NCI-H69 (cell line): ENCODE data around the gene SC5D.
A peak's percentile ranks its signal among the peaks of the same experiment; 100 is the strongest.

Experiments used
- DNase-seq: peaks from one replicate; lab custom pipeline; 2025; lab: John Stamatoyannopoulos, UW

The SC5D gene

DNA sequence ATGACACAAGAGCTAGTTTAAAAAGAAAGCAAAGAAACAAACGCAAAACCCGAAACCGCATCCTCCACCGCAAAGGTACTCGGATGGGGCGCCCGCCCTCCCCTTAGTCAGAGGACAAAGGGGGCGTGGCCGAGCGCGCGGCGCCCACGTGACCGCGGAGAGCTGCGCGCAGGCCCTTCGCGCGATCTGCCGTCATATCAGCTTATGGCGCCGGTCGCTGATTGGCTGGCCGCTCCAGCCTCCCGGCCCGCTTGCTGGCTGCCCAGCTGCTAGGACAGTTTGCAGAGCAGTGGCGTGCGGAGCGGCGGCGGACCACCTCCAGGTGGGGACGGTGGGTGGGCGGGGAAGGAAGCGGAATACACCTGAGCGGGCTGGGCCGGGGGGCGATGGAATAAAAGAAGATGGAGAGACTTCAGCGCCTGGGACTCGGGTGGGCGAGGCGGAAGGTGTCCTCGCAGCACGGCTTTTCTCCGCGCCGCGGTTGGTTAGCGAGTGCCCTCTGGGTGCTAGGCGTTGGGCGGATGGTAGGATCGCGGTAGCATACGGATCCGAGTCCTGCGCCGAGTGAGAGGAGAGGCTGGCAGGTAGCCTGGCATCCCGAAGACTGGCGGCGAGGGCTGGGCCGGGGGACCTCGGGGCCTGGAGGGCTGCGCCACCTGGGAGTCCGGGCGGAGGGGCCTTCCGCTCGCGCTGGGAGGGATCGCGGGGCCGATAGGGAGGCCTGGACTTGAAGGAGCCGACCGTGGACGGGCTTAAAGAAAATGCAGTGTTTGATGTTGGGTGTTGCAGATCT lies at the start of gene SC5D:
Gene SC5D (plus strand): TSS at position 277 of the 793 bp plus-strand sequence. CDS start 10,605 bp downstream, outside the sequence.
- peak; percentile 98 for DNase-seq

- no peak for DNase-seq
Measured at GRCh38 chr11:121244884-121245283, 47.7 kb upstream of the SC5D start.

GRCh38 chr11:121246021-121246768 lies 46.4 kb upstream of the SC5D start:
- DNase-seq: peak; percentile 61

DNA sequence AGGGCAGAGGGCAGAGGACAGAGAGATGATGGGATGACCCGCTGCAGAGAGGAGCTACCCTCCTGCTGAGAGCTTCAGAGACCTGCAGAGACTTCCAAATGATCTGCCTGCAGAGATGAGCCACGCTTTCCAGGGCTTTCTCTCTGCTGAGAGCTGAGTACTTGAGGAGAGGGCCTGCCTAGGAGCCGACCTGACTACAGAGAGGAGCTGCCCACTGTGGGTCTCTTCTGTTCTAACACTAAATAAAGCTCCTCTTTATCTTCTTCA lies 45.9 kb upstream of the SC5D start:
- DNase-seq: no peak

DNA sequence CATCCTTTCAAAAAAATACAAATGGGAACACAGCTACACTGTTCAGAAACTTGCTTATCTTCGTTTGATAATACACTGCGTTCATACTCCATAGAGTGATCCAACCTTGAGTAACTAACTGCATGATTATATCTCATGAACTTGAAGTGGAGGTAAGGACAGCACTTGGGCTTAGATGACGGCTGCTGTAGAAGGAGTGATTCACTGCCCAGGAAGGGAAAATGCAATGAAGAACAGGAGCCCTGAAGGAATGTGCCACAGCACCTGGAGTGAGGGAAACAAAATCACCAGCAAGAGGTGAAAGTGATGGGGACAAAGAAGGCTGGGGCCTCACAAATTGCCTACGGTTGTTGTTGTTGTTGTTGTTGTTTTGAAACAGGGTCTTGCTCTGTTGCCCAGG lies 44.1 kb upstream of the SC5D start:
- DNase-seq: no peak

DNA sequence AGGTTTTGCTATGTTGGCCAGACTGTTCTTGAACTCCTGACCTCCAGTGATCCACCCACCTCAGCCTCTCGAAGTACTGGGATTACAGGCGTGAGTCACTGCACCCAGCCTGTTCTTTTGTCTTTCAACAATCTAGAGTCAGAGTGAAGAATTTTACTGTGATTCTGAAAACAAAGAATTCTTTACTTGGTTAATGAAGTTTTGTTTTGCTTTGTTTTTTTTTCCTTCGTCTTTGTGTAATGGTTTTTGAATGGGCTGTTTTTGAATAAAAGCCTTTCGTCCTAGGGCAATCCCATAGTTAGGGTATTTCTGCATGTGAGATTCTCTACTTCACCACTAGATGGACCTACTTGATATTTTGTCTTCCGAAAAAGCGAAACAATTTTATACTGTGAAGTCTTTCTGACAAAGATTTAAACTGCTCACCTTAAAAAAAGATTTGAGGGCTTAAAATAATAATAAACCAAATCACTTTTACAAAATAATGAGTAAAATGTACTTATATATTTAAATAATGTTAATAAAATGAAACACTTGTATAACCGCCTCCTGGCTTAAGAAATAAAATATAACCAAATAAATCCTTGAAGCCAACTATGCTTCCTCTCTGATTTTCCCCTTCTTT lies 43.4 kb upstream of the SC5D start:
- peak; percentile 50 for DNase-seq

DNA sequence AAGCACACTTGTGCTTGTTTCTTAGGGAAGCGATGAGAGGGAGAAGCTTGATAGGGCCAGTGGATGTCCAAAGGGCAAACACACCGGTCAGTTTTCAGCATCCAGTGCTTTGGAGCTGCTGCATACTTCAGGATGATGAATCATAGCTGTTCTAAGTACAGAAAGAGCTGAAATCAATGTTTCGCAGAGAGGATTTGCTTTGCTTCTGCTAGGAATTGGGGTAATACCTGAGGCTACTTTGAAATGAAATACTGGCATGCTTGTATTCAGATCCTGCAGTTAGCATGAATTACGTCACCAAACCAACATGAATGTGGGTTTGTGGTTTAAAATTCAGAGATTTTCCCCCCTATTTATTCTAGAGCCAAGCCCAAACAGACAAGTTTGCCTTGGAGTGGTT lies 41.7 kb upstream of the SC5D start:
- no peak for DNase-seq

DNA sequence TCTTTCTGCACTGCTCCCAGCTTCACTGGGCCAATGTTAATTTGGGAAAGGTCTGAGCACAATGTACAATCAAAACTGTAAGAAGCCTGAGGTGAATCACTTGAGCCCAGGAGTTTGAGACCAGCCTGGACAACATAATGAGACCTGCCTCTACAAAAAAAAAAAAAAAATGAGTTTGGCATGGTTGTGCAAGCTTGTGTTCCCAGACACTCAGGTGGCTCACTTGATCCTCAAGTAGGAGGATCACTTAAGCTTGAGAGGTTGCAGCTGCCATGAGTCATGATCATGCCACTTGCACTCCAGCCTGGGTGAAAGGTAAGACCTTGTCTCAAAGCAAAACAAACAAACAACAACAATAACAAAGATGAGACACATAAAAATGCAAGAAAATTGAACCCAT lies 38.6 kb upstream of the SC5D start:
- DNase-seq: no peak

GRCh38 chr11:121254756-121255155 lies 37.8 kb upstream of the SC5D start:
- no peak for DNase-seq

GRCh38 chr11:121255473-121256125 lies 37.0 kb upstream of the SC5D start:
- DNase-seq: no peak

DNA sequence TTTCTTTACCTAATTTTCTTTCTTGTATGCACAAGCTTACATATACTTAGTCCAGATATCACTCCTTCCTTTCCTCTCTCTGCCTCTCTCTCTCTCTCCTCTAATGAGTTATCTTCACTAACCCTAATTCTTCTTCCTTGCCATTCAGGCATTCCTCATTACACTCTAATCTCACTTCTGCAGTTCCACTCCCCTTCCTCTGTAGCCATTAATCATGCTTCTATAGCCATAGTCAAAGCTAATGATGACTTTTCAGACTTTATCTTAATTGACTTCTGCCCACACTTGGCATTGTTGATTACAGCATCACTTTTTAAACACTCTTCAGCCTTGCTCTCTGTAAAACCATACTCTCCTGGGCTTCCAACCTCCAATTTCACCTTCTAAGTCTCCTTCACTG lies 35.3 kb upstream of the SC5D start:
- DNase-seq: no peak

DNA sequence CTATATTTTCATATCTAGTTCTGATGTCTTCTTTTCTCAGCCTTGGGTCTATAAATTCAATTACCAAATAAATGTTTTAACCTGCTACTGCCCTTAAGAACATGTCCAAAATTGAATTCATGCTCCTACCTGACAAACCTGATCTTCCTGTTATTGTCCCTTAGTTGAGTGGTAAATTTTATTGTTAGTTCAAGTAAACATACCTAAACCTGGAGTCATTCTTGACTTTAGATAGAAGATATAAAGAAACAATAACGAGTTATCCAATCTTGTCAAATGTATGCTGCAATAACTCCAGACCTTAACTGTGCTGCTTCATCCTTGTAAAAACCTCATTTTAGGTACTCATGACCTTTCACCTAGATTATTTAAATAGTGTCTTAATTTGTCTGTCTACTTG lies 34.6 kb upstream of the SC5D start:
- DNase-seq: no peak

- DNase-seq: peak; percentile 15
Measured at GRCh38 chr11:121265586-121265985, 27.0 kb upstream of the SC5D start.

GRCh38 chr11:121268581-121268980 lies 24.0 kb upstream of the SC5D start:
- DNase-seq: no peak

GRCh38 chr11:121270001-121270678 lies 22.4 kb upstream of the SC5D start:
- no peak for DNase-seq

DNA sequence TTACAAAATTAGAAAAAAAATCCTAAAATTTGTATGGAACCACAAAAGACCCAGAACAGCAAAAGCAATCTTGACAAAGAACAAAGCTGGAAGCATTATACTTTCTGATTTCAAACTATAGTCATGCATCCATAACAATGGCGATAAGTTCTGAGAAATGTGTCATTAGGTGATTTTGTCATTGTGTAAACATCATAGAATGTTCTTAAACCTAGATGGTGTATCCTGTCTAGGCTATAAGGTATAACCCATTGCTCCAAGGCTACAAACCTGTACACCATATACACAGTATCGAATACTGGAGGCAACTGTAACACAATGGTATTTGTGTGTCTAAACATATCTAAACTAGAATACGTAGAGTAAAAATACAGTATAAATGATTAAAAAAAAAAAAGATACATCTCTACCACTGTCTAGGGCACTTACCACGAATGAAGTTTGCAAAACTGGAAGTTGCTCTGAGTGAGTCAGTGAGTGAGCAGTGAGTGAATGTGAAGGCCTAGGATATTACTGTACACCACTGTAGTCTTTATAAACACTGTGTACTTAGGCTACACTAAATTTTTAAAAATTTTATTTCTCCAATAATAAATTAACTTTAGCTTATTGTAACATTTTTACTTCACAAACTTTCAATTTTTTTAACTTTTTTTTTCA lies 18.1 kb upstream of the SC5D start:
- DNase-seq: no peak

DNA sequence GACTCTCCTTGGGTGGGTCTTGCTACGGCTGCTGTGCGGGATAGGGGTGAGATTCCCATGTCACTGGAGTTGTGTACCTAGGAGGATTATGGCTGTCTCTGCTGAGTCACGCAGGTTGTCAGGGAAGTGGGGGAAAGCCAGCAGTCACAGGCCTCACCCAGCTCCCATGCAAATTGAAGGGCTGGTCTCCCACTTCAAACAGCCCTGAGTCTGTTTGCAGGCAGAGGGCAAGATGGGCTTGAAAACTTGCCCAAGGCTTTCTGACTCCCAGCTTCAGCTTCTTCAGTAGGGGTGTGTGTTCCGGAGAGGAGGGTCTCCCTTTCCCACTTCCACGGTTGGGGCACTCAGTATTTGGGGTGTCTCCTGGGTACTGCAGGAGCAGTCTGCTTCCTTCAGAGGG lies 10.9 kb upstream of the SC5D start:
- no peak for DNase-seq

DNA sequence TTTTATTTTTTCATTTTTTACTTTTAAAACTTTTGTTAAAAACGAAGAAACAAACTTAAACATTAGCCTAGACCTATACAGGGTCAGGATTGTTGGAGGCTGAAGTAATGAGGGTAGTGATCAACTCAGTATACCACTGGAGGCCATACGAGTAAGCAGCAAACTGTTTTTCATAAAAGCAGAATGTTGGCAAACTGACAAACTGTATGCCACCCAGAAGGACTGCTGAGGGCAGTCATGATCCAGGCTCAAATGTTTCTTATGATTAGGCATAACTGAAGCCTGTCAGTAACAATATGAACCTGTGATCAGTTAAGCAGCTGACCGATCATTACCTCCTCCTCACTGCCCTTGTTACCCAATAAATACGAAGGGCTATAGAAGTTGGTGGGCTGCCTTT lies 10.2 kb upstream of the SC5D start:
- DNase-seq: no peak

GRCh38 chr11:121282886-121283502 lies 9.6 kb upstream of the SC5D start:
- DNase-seq: no peak

DNA sequence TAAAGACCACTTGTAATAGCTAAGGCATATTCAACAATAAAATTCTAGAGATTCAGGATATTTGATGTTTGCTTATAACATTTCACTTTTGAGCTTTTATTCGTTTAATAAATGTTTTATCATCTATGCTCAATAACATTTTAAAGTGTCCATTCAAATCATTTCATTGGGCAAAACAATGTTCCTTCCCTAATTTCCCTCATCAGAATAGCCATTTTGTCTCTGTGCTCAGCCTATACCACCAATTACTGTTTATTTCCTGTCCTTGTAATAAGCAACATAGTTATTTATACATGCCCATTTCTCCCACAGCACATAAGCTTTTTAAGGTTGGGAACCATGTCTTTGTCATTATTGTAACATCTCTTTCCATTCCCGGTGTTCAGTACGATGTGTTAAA lies 1.3 kb upstream of the SC5D start:
- DNase-seq: no peak

- peak; percentile 73 for DNase-seq
Measured at GRCh38 chr11:121291896-121292494, 576 bp upstream of the SC5D start.
